HG02623 (cell line): Measurements from ENCODE around the gene ANP32E.

Experiments
- ATAC-seq: cut with Tn5 transposase; IDR thresholded peaks from one replicate; pipeline ENCODE4 v1.9.1; 2021; ENCODE audit warnings: moderate library complexity; ENCODE audit not compliant: unreplicated experiment

ANP32E gene

DNA sequence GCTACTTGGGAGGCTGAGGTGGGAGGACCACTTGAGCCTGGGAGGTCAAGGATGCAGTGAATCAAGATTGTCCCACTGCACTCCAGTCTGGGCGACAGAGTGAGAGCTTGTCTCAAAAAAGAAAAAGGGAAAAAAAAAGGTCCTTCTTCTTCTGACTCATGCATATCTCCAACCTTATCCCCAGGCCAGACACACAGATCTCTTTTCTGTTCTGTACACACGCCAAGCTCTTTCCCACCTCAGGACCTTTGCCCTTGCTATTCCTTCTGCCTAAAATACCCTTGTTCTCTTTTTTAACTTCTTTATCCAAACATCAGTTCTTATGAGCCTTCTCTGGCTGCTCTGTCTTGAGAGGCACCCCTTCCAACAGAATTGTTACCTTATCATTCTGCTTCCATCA, 64.1 kb downstream of the ANP32E start:
- no peak for ATAC-seq

- no peak for ATAC-seq
Measured at GRCh38 chr1:150168960-150169601, 66.8 kb downstream of the ANP32E start.
